ENCODE data around the gene POLR2E.

DNA sequence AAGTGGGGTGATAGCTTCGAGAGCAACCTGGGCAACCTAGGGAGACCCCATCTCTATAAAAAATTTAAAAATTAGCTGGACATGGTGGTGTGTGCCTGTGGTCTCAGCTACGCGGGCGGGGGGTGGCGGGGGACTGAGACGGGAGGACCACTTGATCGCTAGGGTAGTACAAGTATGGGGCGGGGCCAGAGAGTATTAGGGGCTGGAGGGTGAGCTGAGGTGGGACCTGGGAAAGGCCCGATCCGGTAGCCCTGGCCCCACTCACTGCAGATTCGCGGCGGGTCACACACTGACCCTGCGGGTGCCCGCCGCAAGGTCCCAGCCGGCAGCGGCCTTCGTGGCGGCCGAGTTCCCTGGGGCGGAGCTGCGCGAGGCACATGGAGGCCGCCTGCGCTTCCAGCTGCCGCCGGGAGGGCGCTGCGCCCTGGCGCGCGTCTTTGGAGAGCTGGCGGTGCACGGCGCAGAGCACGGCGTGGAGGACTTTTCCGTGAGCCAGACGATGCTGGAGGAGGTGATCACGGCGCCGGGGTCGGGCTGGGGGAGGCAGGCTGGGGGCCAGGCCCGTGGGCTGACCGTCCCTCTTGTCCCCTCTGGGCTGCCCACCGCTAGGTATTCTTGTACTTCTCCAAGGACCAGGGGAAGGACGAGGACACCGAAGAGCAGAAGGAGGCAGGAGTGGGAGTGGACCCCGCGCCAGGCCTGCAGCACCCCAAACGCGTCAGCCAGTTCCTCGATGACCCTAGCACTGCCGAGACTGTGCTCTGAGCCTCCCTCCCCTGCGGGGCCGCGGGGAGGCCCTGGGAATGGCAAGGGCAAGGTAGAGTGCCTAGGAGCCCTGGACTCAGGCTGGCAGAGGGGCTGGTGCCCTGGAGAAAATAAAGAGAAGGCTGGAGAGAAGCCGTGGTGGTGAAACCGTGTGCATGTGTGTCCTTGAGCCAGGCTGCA is 30.2 kb downstream of the POLR2E start:
- TF ChIP-seq, protein P1, sequence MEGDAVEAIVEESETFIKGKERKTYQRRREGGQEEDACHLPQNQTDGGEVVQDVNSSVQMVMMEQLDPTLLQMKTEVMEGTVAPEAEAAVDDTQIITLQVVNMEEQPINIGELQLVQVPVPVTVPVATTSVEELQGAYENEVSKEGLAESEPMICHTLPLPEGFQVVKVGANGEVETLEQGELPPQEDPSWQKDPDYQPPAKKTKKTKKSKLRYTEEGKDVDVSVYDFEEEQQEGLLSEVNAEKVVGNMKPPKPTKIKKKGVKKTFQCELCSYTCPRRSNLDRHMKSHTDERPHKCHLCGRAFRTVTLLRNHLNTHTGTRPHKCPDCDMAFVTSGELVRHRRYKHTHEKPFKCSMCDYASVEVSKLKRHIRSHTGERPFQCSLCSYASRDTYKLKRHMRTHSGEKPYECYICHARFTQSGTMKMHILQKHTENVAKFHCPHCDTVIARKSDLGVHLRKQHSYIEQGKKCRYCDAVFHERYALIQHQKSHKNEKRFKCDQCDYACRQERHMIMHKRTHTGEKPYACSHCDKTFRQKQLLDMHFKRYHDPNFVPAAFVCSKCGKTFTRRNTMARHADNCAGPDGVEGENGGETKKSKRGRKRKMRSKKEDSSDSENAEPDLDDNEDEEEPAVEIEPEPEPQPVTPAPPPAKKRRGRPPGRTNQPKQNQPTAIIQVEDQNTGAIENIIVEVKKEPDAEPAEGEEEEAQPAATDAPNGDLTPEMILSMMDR (IDR thresholded peaks at IDR 0.05) = peak; percentile 78
- no peak for TF ChIP-seq EZH2 (IDR thresholded peaks at IDR 0.05; ENCODE audit: borderline replicate concordance, insufficient read depth, low read depth, low read length, poor library complexity, severe bottlenecking)

All from B cell (primary cell).